GM23338 (cell line): ENCODE measurements around the gene MIB2. TPM values are rescaled to one million over a fixed set of nuclear protein-coding genes. Genes with fewer than 3 reads are reported as not detected.
A peak's percentile ranks its signal among the peaks of the same experiment; 100 is the strongest.

ENCODE experiments used
- ATAC-seq: fragments of 200-7000 bp; cut with Tn5 transposase; 3 replicates; pipeline ENCODE4 v1.9.1; 2020
- DNase-seq: peaks from one replicate; pipeline ENCODE4 v3.0.0-alpha.2; 2015; ENCODE audit warnings: low spot score
- H2AFZ ChIP-seq: fragments of 200-600 bp; sonication (generic); 2 replicates; pipeline ENCODE4 v1.8.0; 2016; ENCODE audit warnings: antibody characterized with exemption, mild to moderate bottlenecking, moderate library complexity
- H3F3A ChIP-seq: fragments of 200-600 bp; sonication (generic); replicated peaks from 2 replicates; pipeline ENCODE4 v1.8.0; 2017; ENCODE audit warnings: antibody characterized with exemption, mixed run types, low read depth
- H3K27ac ChIP-seq: fragments of 200-600 bp; sonication (generic); 2 replicates; pipeline ENCODE4 v1.6.1; 2016; ENCODE audit warnings: low read depth
- H3K27me3 ChIP-seq: fragments of 200-600 bp; sonication (generic); 2 replicates; pipeline ENCODE4 v1.8.0; 2016; ENCODE audit warnings: mild to moderate bottlenecking, mixed run types, moderate library complexity; ENCODE audit not compliant: insufficient read depth
- H3K36me3 ChIP-seq: fragments of 200-600 bp; sonication (generic); 2 replicates; pipeline ENCODE4 v1.8.0; 2016; ENCODE audit warnings: mild to moderate bottlenecking; ENCODE audit not compliant: insufficient read depth
- H3K4me1 ChIP-seq: fragments of 200-600 bp; sonication (generic); 2 replicates; pipeline ENCODE4 v1.8.0; 2016; ENCODE audit warnings: mild to moderate bottlenecking, moderate library complexity; ENCODE audit not compliant: insufficient read depth
- H3K4me2 ChIP-seq: fragments of 200-600 bp; sonication (generic); 2 replicates; pipeline ENCODE4 v1.7.1; 2017; ENCODE audit warnings: mixed run types
- H3K4me3 ChIP-seq: fragments of 200-600 bp; sonication (generic); 2 replicates; pipeline ENCODE4 v1.6.1; 2016; ENCODE audit warnings: mixed run types
- H3K79me2 ChIP-seq: fragments of 200-600 bp; sonication (generic); replicated peaks from 2 replicates; pipeline ENCODE4 v1.8.0; 2017; ENCODE audit warnings: mild to moderate bottlenecking; ENCODE audit not compliant: insufficient read depth
- H3K9me2 ChIP-seq: fragments of 200-600 bp; sonication (generic); 2 replicates; pipeline ENCODE4 v1.8.0; 2017; ENCODE audit not compliant: insufficient read depth
- H4K20me1 ChIP-seq: fragments of 200-600 bp; sonication (generic); replicated peaks from 2 replicates; pipeline ENCODE4 v1.8.0; 2017; ENCODE audit warnings: mild to moderate bottlenecking; ENCODE audit not compliant: insufficient read depth
- H3K27ac Mint-ChIP-seq: 2 replicates; pipeline ENCODE4 v1.8.0; 2020; ENCODE audit warnings: inconsistent platforms, mild to moderate bottlenecking, moderate library complexity, mixed read lengths
- H3K27me3 Mint-ChIP-seq: 3 replicates; pipeline ENCODE4 v1.8.0; 2022; ENCODE audit warnings: low read depth, mild to moderate bottlenecking, moderate library complexity, mixed read lengths, inconsistent platforms; ENCODE audit not compliant: insufficient read depth, poor library complexity
- H3K36me3 Mint-ChIP-seq: 3 replicates; pipeline ENCODE4 v1.8.0; 2021; ENCODE audit warnings: low read depth, mild to moderate bottlenecking, inconsistent platforms, moderate library complexity, mixed read lengths
- H3K4me1 Mint-ChIP-seq: 3 replicates; pipeline ENCODE4 v1.8.0; 2020; ENCODE audit warnings: mild to moderate bottlenecking, inconsistent platforms, mixed read lengths
- H3K4me3 Mint-ChIP-seq: 3 replicates; pipeline ENCODE4 v1.8.0; 2021; ENCODE audit warnings: moderate library complexity, mild to moderate bottlenecking, inconsistent platforms, mixed read lengths
- H3K9me3 Mint-ChIP-seq: 3 replicates; pipeline ENCODE4 v1.8.0; 2020; ENCODE audit warnings: moderate library complexity, mild to moderate bottlenecking, inconsistent platforms, mixed read lengths
- CREB1 ChIP-seq: fragments of 250-450 bp; sonication (Bioruptor Pico); IDR thresholded peaks from 2 replicates; pipeline ENCODE4 v1.5.0; 2020; ENCODE audit warnings: low read depth, mild to moderate bottlenecking, moderate library complexity
- EZH2 ChIP-seq: fragments of 200-600 bp; sonication (generic); IDR thresholded peaks from one replicate; pipeline ENCODE4 v1.8.0; 2017; ENCODE audit warnings: antibody characterized with exemption, mild to moderate bottlenecking, low read depth; ENCODE audit not compliant: unreplicated experiment
- EZH2phosphoT487 ChIP-seq: fragments of 200-600 bp; sonication (generic); IDR thresholded peaks from one replicate; pipeline ENCODE4 v1.8.1; 2018; ENCODE audit warnings: antibody characterized with exemption; ENCODE audit not compliant: unreplicated experiment
- JUNB ChIP-seq: IDR thresholded peaks from one replicate; pipeline ENCODE4 v1.6.1; 2016; ENCODE audit warnings: antibody characterized with exemption; ENCODE audit not compliant: unreplicated experiment
- NANOG ChIP-seq: IDR thresholded peaks from 2 replicates; pipeline ENCODE4 v1.6.1; 2016; ENCODE audit warnings: antibody characterized with exemption, borderline replicate concordance
- REST ChIP-seq: IDR thresholded peaks from one replicate; pipeline ENCODE4 v1.6.1; 2018; ENCODE audit warnings: antibody characterized with exemption; ENCODE audit not compliant: unreplicated experiment
- STAT1 ChIP-seq: IDR thresholded peaks from one replicate; pipeline ENCODE4 v1.6.1; 2016; ENCODE audit warnings: antibody characterized with exemption; ENCODE audit not compliant: unreplicated experiment
- ZNF114 ChIP-seq: fragments of 250-450 bp; sonication (Bioruptor Pico); IDR thresholded peaks from 2 replicates; pipeline ENCODE4 v1.5.0; 2020; ENCODE audit warnings: mild to moderate bottlenecking, moderate library complexity
- ZNF331 ChIP-seq: fragments of 250-450 bp; sonication (Bioruptor Pico); IDR thresholded peaks from 2 replicates; pipeline ENCODE4 v1.5.0; 2020; ENCODE audit warnings: low read depth, mild to moderate bottlenecking, moderate library complexity
- ZNF462 ChIP-seq: fragments of 250-450 bp; sonication (Bioruptor Pico); IDR thresholded peaks from 2 replicates; pipeline ENCODE4 v1.5.0; 2020; ENCODE audit warnings: mild to moderate bottlenecking, moderate library complexity
- polyA plus RNA-seq: library from polyadenylated mRNA; unstranded; fragments of >200 nt; fragmentation: Nextera tagmentation; extraction: Ambion mirVana; gene quantifications from 2 replicates; pipeline ENCODE4 v1.2.1, GENCODE V29; 2016
- total RNA-seq: library from RNA; depleted of rRNA; stranded (reverse); fragments of >200 nt; shearing (Covaris generic); gene quantifications from 2 replicates; pipeline ENCODE4 v1.2.3, GENCODE V29; 2014
- TF ChIP-seq, protein P1 (sequence below), 2 experiments: fragments of 200-600 bp in 1 of 2; sonication (generic) in 1 of 2; conservative IDR thresholded peaks; 2 replicates each; pipeline versions ENCODE4 v1.5.1 to v1.6.1; 2016 to 2017; ENCODE audit warnings: antibody characterized with exemption in 2 of 2, low read depth in 2 of 2, mild to moderate bottlenecking in 2 of 2, moderate library complexity in 1 of 2
- TF ChIP-seq, protein P2 (sequence below): IDR thresholded peaks from 2 replicates; pipeline ENCODE4 v1.6.1; 2016; ENCODE audit warnings: antibody characterized with exemption

Gene MIB2
- total and polyA plus RNA-seq, 2 experiments from 2014 or later: 82.6 to 104 TPM

DNA sequence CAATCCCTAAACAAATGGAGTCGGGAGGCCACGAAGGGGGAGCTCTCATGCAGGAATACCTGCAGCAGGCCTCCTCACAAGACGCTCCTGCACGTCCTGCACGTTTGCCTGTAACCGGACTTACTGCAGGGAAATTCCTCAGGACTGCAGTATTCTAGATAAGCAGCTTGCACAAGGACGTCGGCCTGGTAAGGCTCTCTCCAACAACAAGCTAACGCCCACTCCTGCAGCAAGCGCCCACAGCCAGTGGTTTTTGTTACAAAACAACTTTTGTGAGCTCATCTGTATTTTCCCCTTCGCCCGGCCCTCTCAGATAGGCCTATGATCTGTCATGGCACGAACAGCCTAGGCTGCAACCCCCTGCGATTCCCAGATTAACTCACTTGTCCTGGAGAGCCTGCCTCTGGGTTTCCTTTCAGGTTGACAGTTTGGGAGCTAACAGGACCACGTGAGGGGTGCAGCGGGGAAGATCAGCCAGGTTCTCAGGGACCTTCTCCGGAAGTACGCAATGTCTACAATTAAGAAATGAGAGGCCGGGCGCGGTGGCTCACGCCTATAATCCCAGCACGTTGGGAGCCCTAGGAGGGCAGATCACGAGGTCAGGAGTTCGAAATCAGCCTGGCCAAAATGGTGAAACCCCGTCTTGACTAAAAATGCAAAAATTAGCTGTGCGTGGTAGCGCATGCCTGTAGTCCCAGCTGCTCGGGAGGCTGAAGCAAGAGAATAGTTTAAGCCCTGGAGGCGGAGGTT, 921 bp upstream of the MIB2 start:
- no peak for ATAC-seq
- H4K20me1 ChIP-seq: peaks cover 11% of the 10 kb centered on the region
- H3K4me1 Mint-ChIP-seq: peaks cover 19% of the 10 kb centered on the region
- H2AFZ ChIP-seq: 0 out of 2 replicates have a peak overlapping the region, but pooled peaks have one; percentile 77
- no peaks in the 10 kb centered on the region for H3K36me3 ChIP-seq
- H3K27me3 Mint-ChIP-seq: peaks cover 14% of the 10 kb centered on the region
- H3K36me3 Mint-ChIP-seq: peaks cover 2% of the 10 kb centered on the region; the same call in 2 of the 3 replicates
- peak overlapping the region; percentile 72; the same call in 1 of the 2 replicates for H3K27ac ChIP-seq
- DNase-seq: no peak
- no peaks in the 10 kb centered on the region for H3K9me3 Mint-ChIP-seq
- peaks cover 11% of the 10 kb centered on the region; the same call in 1 of the 2 replicates for H3F3A ChIP-seq
- peak overlapping the region; percentile 91 for H3K27ac Mint-ChIP-seq
- peaks cover 16% of the 10 kb centered on the region; the same call in 1 of the 2 replicates for H3K79me2 ChIP-seq
- peak overlapping the region; percentile 96 for H3K4me3 ChIP-seq
- peaks cover 6% of the 10 kb centered on the region; the same call in 1 of the 2 replicates for H3K4me1 ChIP-seq
- no peaks in the 10 kb centered on the region for H3K9me2 ChIP-seq
- H3K27me3 ChIP-seq: no peaks in the 10 kb centered on the region
- H3K4me3 Mint-ChIP-seq: peak overlapping the region; percentile 95
- peak overlapping the region; percentile 90 for H3K4me2 ChIP-seq
- TF ChIP-seq JUNB (no peak), EZH2phosphoT487 (no peak), CREB1 (CRISPR knock-in tag) (no peak), REST (no peak), ZNF462 (CRISPR knock-in tag) (no peak), ZNF331 (no peak), NANOG (no peak), ZNF114 (CRISPR knock-in tag) (no peak), EZH2 (no peak), STAT1 (no peak)
- TF ChIP-seq, protein P1, sequence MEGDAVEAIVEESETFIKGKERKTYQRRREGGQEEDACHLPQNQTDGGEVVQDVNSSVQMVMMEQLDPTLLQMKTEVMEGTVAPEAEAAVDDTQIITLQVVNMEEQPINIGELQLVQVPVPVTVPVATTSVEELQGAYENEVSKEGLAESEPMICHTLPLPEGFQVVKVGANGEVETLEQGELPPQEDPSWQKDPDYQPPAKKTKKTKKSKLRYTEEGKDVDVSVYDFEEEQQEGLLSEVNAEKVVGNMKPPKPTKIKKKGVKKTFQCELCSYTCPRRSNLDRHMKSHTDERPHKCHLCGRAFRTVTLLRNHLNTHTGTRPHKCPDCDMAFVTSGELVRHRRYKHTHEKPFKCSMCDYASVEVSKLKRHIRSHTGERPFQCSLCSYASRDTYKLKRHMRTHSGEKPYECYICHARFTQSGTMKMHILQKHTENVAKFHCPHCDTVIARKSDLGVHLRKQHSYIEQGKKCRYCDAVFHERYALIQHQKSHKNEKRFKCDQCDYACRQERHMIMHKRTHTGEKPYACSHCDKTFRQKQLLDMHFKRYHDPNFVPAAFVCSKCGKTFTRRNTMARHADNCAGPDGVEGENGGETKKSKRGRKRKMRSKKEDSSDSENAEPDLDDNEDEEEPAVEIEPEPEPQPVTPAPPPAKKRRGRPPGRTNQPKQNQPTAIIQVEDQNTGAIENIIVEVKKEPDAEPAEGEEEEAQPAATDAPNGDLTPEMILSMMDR (conservative IDR thresholded peaks at IDR 0.05; ENCODE audit: low read depth in 2 of 2): no peak
- TF ChIP-seq, protein P2, sequence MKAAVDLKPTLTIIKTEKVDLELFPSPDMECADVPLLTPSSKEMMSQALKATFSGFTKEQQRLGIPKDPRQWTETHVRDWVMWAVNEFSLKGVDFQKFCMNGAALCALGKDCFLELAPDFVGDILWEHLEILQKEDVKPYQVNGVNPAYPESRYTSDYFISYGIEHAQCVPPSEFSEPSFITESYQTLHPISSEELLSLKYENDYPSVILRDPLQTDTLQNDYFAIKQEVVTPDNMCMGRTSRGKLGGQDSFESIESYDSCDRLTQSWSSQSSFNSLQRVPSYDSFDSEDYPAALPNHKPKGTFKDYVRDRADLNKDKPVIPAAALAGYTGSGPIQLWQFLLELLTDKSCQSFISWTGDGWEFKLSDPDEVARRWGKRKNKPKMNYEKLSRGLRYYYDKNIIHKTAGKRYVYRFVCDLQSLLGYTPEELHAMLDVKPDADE: no peak
